Measurements from ENCODE around the gene MSTO1. TPM values are rescaled to one million over a fixed set of nuclear protein-coding genes. Genes with fewer than 3 reads are reported as not detected.

The MSTO1 gene
- total RNA-seq, result 15.9 and 25.2 TPM in 2 replicates

DNA sequence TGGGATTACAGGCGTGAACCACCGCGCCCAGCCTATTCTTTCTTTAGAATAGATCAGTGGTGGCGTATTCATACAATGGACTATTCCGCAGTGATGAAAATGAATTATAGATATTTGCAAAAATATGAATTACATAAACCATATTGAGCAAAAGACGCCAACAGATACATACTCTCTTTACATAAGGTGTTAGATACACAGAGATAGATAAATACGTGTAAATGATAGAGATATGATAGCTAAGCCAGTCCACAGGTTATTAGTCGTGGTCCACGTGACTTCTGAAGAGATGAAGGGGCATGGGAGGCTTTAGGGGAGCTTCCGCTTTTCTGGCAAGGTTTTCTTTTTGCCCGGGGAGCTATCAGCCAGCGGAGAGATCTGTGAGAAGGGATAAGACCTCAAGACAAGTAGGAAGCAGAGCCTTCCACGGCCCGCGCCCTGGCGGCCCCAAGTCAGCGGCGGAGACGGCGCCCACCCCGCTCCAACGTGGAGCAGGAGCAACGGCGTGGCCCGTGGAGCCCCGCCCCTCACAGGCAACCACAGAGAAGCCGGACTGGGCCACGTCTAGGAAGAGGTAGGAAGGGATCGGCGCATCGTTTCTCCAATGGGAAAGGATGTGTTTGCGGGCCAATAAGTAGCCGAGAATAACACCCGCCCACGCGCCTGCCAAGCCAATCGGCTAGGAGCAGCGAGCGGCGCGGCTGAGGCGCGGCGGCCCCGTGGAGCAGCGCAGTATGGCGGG, at the start of gene MSTO1:
Gene MSTO1 (plus strand): TSS at position 704 of the 742 bp plus-strand sequence. CDS start 31 bp downstream, at position 735.

DNA sequence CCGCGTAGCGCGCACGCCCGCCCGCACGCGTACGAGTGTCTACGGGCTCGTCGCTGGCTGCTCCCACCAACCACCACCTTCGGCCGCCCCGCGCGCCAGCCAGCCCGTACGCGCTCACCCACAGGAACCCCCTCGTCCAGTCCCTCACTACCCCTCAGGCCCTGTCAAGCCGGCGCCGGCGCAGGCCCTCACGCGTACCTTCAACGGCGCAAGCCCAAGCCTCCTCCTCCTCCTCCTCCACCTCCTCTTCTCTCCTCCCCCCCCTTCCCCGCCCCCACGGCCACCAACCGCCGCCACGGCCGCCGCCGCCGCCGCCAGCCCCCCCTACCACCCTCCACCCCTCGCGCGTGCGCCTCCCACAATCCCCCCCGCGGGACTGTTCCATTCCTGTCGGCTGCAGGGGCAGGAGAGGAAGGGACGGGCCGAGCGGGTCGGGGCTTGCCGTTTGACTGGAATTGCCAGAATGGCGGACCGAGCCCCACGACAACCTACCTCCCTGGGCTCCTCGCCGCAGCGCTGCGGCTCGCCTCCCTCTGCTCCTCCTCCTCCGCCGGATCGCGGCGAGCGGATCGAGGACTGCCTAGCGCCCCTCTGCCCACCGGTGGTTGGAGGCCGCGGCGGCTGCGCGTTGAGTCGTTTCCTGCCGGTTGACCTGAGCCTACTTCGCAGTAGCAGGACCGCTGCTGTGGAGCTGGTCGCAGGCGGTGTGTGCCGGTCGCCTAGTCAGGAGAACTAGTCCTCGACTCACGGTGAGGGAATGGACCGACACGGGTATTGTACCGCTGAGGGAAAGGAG, 47.2 kb upstream of the MSTO1 start, which contains the start of gene ASH1L:
Gene ASH1L (minus strand): TSS at position 223 of the 796 bp plus-strand sequence. CDS start 41,284 bp downstream, outside the sequence.

Other genes starting within 250 kb of the MSTO1 start
- gene ASH1L, start 47.4 kb upstream of the MSTO1 start, total RNA-seq, result 14.6 and 15.0 TPM in 2 replicates
- 26.0 and 52.0 TPM in 2 replicates for gene YY1AP1, start 78.6 kb downstream of the MSTO1 start, total RNA-seq
- gene DAP3, start 78.9 kb downstream of the MSTO1 start, total RNA-seq, result 66.9 and 78.9 TPM in 2 replicates
- gene GON4L, start 247.0 kb downstream of the MSTO1 start, total RNA-seq, result 20.5 and 30.5 TPM in 2 replicates
- 29.9 and 41.5 TPM in 2 replicates for gene SYT11, start 249.3 kb downstream of the MSTO1 start, total RNA-seq

Measured in epithelial cell of umbilical artery (primary cell).